RPMI8226 (cell line): ENCODE data around the gene AKAP13.

Source experiments
- DNase-seq: peaks from one replicate; pipeline ENCODE4 v3.0.0-alpha.2; 2015

The AKAP13 gene

DNA sequence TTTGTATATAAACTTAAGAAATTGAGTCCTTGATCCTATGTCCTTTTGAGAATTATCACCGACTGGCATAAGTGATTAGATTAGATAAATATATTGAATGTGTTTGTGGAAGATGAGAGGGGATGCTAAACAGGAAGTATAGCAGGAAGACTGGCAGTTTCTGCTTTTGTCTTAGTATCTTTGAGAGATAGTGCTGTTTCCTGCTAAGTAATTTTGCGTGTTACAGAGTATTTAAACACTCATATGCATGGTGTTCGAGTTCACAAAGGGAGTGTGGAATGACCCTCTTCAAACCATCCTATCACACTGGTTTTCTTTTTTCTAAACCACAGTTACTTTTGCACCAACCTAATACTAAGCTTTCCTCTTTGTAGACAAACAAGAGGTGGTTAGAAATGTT is 308.3 kb downstream of the AKAP13 start:
- DNase-seq, result no peak

DNA sequence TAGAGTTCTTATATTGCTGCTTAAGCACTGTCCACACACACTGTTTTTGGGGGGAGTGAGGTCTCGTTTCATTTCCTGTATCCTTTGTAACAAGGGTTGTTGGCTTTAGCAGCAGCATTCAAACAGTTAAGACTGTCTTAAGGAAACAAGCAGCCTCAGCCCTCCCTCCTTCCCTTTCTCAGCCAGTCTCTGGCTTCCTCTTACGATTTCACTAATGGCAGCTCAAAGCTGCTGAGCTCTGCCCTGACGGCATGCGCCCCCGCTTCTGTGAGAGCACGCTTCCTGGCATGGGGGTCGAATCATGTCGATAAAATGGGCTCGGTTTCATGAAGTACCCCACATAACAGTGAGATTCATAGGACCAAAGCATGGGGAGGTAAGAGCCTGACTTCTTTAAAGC is 309.3 kb downstream of the AKAP13 start:
- DNase-seq, result peak; percentile 73

DNA sequence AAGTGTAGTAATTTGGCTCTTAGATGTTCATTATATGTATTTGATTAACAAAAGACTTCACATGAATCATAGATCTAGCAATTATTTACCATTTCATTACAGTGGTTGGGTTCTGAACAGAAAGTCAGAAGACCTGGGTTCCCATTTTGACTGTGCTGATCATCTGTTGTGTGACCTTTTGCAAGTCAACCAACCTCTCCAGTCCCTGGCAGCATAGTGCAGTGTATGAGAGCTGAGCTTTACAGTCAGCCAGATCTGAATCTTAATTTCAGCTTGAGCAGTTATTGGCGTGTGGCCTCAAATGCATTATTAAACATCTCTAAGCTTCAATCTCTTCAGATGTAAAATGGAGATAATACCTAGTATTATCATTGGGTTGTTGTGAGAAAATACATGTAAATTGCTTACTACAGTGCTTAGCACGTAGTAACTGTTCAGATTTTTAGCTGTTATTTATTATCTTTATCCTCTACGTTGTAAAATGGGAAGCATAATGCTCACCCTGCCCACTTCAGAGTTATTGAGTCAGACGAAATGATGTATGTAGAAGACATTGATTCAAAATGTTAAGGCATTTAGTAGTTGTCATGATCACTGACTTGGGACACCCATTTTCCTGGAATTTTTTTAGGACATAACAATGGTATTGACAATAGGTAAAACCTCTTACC is 310.3 kb downstream of the AKAP13 start:
- DNase-seq, result peak; percentile 67

DNA sequence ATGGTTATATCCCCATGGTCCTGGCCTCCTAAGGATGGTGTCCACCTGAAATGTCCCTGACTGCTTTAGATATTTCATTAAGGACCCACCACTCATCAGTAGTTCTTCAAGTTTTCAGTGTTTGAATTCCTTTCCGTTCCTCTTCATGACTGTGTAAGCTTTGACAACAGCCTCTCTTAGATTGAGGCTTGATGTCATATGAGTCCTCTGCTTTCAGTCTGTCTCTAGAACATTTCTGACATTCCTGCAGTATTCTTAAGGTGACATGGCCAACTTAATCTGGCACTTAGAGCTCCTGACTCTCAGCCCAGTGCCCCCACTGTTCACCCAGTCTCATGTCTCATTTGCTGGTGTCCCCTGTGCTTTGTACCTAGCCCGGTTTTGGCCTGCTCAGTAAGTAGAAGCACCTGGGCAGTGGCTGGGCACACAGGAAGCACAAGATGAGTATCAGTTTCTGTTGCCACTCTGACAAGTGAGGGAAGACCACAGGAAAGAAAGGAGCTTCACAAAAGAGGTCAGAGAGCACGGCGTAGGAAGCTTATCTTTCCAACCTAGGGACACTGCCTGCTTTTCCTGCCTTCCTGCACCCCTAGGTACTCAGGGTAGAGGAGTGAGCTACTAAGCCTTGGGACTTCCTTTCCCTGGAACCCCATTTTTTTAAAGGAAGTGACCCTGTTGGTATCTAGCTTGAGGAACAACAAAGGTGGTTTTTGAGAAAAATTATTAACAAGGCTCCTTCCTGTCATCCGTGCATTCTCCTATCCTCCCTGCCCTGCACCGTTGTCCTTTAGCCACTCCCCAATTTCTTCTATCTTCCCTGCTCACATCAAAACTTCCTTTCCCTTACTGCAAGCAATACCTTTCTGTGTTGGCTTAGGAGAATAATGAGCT is 311.2 kb downstream of the AKAP13 start:
- peak; percentile 87 for DNase-seq

DNA sequence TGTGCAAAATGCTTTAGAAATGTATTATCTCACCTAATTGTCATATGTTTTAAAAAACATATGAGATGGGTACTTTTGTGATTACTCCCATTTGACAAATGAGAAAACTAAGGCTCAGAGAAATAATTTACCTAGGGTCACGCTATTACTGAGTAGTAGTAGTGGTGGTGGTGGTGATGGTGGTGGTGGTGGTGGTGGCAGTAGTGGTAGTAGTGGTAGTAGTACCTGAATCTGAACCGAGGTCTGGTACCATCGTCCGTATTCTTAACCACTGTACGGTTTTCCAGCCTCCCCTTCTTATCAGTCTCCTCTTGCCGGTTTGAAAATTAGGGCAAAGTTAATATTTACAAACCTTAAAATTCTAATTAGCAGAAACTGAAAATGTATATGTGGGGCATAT is 311.9 kb downstream of the AKAP13 start:
- no peak for DNase-seq

DNA sequence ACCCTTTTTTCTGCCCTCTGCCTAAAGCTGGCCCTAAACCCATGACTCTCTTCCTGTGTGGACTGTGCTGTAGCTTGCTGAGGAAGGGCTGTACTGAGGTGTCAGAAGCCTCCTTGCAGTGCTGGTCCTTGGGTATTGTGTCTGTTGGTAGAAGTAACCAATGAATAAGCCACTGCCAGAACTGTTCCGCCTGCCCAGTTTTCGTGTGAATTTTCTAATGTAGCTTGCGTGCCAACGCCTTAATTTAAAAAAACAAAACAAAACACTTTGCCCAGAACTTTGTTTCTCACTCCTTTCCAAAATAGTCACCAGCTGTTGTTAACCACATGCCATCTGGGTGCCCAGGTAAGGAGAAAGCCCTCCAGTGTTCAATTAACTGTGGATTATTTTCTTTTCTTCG is 312.5 kb downstream of the AKAP13 start:
- peak; percentile 63 for DNase-seq

DNA sequence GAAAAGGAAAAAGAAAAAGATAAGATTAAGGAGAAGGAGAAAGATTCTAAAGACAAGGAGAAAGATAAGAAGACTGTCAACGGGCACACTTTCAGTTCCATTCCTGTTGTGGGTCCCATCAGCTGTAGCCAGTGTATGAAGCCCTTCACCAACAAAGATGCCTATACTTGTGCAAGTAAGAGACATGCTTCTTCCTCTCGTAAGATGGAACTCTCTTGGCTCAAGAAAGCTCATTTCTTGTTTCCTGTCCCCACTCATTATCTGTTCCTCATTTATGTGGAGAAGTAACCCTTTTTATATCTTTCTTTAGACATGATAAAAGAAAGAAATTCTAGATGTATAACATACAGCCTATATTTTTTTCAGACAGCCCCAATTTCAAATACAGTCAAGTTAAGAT is 312.9 kb downstream of the AKAP13 start:
- DNase-seq, result peak; percentile 7

DNA sequence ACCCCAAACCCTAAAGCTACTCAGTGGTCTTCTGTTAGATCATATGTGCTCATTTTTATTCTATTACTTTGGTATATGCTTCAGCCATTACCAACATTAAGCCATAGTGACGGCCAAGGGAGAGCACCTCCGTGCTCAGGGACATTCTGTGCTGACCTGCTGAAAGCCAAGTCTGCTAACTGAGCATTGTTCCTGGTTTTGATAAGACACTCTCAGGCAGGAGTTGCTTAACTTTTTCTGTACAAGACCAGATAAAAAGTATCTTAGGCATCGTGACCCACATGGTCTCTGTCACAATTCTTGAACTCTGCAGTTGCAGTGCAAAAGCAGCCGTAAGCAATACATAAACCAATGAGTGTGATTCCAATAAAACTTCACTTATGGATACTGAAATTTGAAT is 313.7 kb downstream of the AKAP13 start:
- DNase-seq, result no peak

DNA sequence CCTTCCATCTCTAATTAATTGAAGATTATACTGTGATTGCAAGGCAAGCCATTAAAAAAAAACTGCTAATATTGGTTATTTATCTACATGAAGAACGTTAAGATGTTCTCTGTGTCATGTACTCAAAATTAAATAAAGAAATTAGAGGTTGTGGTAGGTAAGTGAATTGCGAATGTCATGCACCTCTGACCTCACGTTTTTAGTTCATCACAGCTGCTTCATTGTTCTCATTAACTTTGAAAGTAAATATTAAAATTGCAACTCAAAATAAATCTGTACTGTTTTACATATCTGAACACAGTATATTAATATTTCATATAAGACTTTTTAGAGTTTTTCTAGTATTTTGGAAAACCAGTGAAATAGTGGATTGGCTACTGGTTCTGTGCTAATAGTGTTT is 320.4 kb downstream of the AKAP13 start:
- DNase-seq, result no peak

DNA sequence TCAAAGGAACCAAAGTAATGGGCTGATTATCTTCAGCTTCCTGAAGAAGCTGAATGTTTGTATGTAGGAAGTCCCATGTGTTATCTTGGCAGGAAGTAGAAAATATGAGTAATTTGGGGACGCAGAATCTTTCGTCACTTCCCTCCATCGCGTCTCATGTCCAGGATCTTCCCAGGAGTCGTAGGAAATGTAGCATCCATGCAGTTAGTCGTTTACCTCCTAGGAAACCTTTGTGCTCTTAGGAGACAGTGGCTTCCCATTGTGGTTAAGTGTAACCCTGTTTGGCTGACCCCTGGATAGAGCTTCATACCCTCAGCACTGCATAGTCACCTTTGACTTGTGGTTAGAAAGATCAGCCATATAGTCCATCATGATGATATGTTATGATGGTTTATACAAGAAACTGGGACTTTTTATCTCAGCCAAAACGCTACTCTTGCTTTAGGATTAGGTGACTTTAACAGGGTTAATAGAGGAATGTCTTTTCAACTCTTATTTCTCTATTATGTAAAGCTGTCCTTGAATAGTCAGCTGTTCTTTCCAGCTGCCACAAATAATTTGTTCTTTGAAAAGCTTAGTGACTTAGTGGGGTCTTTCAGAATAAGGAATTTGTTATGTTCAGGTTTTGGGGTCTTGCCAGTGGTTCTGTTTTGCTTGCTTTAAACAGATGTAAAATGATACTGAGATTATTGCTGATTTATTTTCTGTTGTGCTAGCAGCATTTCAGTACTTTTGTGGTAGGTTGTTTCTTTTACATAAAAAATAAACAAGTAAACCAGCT is 322.1 kb downstream of the AKAP13 start:
- DNase-seq, result no peak

DNA sequence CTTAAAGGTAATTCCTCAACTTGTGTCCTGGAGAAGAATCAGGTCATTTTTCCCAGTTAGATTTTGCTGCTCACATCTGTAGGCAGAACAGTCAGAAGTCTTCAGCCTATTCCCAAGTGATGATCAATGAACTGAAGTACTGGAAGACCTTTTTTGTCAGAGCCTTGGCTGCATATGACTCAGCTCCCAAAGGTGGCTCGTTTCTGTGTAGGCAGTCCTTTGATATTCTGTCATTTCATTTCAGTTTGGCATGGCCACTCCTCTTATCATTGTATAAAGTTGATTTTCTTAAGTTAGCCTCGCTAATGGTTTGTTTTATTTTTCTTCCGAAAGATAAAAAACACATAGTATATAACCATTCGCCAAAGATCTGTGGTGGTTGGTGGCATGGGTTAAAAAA is 323.7 kb downstream of the AKAP13 start:
- no peak for DNase-seq

DNA sequence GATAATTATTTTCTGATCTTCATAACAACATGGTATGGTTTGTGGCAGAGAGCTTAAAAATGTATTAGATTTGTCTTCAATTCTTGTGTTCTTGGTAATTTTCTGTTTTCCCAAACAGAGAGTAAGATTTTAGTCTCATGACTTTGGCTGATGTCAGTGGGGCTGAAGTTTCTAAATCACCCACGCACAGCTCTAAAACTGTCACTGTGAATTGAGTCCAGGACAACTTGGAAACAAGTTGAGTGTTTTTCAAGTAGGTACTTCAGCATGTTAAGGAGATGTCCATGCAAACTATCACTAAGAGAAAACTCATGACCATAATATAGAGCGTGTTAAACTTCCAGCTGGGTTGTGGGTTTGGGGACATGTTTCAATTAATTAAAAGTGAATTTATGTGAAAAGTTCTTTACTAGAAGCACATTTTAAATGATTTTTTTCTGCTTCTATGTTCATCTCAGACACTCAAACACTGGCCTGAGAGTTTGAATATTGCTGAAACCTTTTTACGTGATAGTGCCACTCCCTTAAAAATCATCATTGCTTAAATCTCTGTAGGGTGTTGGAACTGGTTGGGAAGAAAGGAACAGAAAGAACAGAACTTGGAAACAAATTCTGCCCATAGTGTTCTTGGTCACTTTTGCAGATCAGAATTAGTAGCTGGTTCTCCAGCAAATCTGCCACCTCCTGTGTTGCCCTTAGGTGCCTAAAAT is 324.5 kb downstream of the AKAP13 start:
- no peak for DNase-seq

DNA sequence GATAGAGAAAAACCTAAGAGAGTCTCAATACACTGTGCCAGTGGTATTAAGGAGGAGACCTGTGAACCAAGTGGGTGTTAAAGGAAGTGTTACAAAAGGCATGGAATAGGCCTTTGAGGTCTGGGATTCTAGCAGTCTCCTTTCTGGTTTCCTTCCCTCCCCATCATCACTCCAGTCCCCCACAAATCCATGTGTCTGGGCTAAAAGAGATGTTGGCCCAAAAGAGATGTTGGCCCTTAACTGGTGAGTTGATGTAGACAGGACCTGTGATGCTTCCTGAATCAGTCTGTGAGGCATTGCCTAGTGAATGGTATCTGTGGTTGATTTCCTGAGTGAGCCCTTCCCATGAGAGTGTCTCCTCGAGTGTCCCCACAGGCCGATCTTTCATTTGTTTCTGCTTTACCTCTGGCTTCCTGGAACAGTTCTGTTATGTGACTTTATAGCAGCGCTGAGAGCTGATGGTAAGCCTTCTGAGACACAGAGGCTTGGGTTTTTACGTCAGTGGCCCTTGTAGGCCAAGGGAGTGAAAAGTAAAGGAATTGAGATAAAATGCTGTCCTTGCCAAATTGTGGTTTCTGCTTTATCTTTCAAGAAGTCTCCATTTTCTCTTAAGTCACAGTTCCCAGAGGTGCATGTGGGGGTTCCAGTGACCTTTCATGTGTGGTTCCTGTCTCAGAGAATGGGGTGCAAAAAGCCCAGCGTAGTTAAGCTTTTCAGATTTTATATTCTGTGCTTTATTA is 326.5 kb downstream of the AKAP13 start:
- peak; percentile 49 for DNase-seq

DNA sequence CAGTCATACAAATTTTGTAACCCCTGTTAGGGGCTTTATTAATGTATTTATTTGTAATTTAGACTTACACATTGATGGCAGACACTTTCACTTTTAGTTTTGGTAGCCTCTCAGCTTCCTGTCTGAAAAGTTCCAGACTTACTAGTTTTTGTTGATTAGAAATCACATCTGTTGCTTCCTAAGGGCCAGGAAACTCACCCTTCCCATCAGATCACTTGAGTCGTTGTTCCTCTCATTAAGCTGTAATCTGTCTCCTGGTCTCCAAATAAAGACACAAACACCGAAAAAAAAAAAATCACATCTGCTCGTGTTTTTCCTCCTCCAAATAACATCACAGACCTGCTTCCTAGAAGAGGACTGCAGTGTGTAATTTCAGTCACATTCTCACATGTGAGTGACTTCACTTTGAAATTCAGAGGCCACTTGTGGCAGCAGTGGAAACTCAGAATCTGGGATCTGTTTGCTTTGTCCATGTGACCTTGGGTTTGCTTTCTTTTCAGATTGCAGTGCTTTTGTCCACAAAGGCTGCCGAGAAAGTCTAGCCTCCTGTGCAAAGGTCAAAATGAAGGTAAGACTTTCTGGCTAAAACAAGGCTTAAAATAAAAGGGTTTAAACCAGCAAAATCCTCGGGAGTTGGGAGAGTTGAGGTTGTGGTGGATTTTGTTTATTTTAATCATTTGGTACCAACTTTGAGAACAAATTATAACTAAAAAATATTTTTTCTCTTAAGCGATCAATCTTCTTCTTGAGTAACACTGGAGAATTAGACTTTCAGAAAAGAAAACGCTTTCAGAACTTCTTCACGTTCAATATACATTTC is 327.3 kb downstream of the AKAP13 start:
- peak; percentile 11 for DNase-seq

DNA sequence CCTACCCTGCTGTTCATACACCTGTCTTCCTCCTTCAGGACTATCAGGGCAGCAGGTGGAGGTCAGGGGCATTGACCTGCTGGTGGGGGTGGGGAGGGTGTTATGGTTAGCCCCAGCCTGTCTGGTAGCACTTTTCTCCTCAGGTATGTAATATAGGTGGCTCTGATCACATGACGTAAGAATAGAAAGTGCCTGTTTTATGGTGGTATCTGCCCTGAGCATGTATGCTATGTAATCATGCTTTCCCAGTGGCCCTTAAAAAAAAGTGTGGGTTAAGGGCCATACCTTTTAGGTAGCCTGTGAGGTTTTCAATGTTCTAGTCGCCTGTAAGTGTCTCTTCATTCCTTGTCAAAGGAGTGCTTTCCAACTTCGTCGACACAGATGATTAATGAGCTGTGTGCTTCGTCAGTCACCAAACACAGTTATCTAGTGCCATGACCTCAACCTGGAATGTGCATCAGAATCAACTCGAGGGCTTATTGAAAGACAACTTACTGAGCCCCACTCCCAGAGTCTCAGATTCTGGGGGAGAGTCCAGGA is 328.1 kb downstream of the AKAP13 start:
- no peak for DNase-seq

DNA sequence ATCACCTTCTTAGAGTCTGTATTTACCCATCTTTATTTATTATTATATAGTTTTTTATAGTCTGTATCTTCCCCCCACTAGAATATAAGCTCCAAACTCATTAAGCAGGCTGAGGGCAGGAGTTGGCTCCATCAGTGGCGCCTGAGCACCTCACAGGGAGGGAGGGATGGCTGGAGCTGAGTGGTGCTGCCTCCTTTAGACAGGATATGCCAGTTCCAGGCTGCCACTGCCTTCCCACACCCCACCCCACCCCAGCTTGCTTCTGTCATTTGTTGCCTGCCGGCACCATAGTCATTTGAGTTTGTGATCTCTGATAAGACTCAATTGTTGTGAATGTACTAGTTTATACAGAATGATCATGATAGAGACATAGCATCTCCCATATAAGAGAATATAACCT is 328.8 kb downstream of the AKAP13 start:
- DNase-seq, result no peak

DNA sequence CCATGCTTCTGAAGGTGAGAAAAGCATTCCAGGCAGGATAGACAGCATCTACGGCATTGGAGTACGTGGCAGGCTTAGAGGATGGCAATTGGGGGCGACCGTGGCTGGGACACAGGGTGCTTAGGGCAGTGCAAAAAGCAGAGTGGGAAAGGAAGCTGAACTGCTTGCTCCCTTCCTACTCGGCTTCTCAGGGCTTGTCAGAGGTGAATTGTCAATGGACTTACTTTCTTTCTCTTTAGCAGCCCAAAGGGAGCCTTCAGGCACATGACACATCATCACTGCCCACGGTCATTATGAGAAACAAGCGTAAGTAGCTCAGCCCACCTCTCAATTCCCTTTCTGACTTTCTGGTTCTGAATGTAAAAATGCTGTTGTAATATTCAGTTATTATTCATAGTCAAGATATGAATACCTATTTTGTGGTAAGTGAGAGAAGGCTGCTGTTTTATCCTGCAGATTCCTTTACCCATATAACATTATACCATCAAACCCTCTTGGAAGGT is 330.0 kb downstream of the AKAP13 start:
- DNase-seq, result no peak

DNA sequence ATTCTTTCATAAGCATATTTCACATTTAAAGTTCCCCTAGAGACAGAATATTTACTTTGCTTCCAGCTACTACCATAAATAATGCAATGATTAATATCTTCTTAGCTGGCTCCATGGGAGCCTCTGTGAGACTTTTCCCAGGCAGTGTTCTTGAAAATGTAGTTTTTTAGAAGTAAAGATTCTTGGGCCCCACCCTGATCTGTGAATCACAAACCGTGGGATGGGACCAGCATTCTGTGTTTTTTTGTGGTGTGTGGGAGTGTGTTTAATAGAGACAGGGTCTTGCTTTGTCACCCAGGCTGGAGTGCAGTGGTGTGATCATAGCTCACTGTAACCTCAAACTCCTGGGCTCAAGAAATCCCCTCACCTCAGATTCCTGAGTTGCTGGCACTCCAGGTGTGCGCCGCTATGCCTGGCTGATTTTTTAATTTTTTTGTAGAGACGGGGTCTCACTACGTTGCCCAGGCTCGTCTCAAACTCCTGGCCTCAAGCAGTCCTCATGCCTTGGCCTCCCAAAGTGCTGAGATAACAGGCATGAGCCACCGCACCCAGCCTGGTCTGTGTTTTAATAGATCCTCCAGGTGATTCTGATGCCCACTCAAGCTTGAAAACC is 331.3 kb downstream of the AKAP13 start:
- no peak for DNase-seq

DNA sequence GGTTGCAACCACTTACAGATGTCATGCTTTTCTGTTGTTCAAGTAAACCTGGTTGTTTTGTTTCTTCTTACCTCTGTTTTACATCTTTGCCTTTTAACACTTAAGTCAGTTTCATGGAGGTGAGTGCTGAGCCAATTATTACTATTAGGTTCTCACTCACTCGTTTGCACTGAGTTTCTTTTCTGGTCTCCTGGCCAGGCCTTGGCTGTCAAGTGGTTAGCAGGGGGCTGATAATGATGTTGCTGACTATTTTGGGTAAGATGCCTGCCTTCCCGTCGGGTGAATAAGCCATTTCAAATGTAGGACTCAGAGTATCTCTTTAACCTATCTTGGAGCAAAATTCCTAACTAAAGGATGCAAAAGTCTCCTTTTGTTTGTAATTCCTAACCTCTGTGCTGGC is 335.9 kb downstream of the AKAP13 start:
- DNase-seq, result no peak

DNA sequence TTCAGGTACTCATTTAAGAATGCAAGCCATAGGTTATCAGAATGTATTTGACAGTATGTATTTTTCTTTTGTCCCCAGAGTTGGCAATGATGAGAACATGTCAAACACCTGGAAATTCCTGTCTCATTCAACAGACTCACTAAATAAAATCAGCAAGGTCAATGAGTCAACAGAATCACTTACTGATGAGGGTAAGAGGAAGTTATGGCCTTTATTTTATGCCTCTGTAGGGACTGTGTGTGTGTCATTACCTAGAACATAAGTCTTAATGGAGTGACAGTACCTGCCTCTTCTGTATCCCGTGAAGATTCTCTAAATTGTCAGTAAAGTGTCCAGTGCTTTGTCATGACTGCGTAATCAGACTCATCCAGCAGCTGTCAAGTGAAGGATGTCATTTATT is 336.8 kb downstream of the AKAP13 start:
- DNase-seq, result no peak
